BLaER1 (cell line): ENCODE results near the gene SLC43A3.

Experiments used
- H3K27ac ChIP-seq: shearing (Covaris generic); formaldehyde crosslinking; 2 replicates; pipeline ENCODE4 v1.8.1; 2022
- H3K27me3 ChIP-seq: shearing (Covaris generic); formaldehyde crosslinking; 2 replicates; pipeline ENCODE4 v1.8.1; 2022
- H3K36me3 ChIP-seq: shearing (Covaris generic); formaldehyde crosslinking; 2 replicates; pipeline ENCODE4 v1.8.1; 2022
- H3K4me1 ChIP-seq: shearing (Covaris generic); formaldehyde crosslinking; 2 replicates; pipeline ENCODE4 v1.8.1; 2022
- H3K4me2 ChIP-seq: shearing (Covaris generic); formaldehyde crosslinking; 2 replicates; pipeline ENCODE4 v1.8.1; 2022
- H3K4me3 ChIP-seq: shearing (Covaris generic); formaldehyde crosslinking; 2 replicates; pipeline ENCODE4 v1.8.1; 2022
- H3K9ac ChIP-seq: shearing (Covaris generic); formaldehyde crosslinking; 2 replicates; pipeline ENCODE4 v1.8.1; 2022
- H3K9me3 ChIP-seq: shearing (Covaris generic); formaldehyde crosslinking; 2 replicates; pipeline ENCODE4 v1.8.1; 2022
- H4K20me1 ChIP-seq: shearing (Covaris generic); formaldehyde crosslinking; 2 replicates; pipeline ENCODE4 v1.8.1; 2022
- Cebpa-rat ChIP-seq: shearing (Covaris generic); IDR thresholded peaks from 2 replicates; pipeline ENCODE4 v1.8.1; 2022

SLC43A3 gene

DNA sequence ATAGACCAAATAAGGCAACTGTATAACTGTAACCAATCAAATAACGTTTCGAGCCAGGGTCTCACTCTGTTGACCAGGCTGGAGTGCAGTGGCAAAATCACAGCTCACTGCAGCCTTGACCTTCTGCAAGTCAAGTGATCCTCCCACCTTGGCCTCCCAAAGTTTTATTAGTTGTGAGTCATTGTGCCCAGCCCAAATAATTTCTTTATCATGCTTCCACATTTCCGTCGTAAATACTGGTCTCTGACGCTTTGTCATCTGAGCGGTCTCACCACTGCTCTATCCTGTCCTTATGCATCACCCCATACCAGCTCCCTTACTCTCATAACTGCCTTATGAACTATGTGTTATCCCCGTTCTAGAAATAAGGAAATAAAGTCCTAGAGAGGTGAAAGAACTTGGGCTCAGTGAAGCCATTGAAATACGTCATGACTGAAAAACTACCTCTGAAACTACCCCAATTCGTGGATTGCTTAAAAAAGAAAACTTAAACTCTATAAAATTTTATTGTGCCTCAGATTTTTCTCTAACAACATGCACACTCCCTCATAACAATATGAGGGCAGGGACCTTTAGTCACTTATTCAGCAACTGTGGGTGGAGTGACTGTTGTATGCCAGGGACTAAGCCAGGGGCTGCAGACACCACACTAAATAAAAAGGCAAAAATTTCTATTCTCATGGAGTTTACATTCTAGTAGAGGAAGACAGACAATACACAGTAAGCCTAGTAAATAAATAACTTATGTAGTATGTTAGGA is 17.6 kb upstream of the SLC43A3 start:
- TF ChIP-seq Cebpa-rat = no peak
- no peak overlapping the region for H3K27ac ChIP-seq
- no peak overlapping the region for H3K4me3 ChIP-seq
- no peaks in the 10 kb centered on the region for H3K9me3 ChIP-seq
- no peaks in the 10 kb centered on the region for H3K36me3 ChIP-seq
- H3K4me1 ChIP-seq = no peaks in the 10 kb centered on the region
- H3K9ac ChIP-seq = no peak overlapping the region
- H4K20me1 ChIP-seq = no peaks in the 10 kb centered on the region
- no peaks in the 10 kb centered on the region for H3K27me3 ChIP-seq
- H3K4me2 ChIP-seq = no peak overlapping the region

DNA sequence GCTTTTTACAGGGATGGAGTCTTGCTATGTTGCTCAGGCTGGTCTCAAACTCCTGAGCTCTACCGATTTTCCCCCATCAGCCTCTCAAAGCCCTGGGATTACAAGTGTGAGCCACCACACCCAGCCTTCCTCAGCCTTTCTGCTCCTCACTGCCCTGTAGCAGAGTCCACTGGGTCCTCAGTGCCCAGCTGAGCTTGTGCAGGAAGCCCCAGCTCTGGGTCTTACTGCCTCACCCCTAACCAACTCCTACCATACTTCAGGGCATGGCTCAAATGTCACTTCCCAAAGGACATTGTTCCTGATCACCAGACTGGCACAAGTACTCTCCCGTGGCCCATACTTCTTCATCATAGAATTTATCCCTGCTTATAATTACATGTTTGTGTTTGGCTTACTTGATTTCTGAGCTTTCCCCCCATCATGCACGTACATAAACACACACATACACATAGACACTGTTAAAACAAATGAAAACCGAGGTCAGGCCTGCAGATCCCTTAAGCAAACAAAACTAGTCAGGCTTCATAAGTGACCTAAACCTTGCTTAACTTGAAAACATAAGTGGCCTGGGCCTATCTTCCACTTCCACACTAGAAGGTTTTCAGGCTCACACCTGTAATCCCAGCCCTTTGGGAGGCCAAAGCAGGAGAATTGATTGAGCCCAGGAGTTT is 14.0 kb upstream of the SLC43A3 start:
- no peak for TF ChIP-seq Cebpa-rat
- no peak overlapping the region for H3K9ac ChIP-seq
- H3K27me3 ChIP-seq = no peaks in the 10 kb centered on the region
- H4K20me1 ChIP-seq = no peaks in the 10 kb centered on the region
- no peaks in the 10 kb centered on the region for H3K9me3 ChIP-seq
- H3K4me3 ChIP-seq = no peak overlapping the region
- H3K36me3 ChIP-seq = no peaks in the 10 kb centered on the region
- no peak overlapping the region for H3K4me2 ChIP-seq
- H3K4me1 ChIP-seq = no peaks in the 10 kb centered on the region
- no peak overlapping the region for H3K27ac ChIP-seq

DNA sequence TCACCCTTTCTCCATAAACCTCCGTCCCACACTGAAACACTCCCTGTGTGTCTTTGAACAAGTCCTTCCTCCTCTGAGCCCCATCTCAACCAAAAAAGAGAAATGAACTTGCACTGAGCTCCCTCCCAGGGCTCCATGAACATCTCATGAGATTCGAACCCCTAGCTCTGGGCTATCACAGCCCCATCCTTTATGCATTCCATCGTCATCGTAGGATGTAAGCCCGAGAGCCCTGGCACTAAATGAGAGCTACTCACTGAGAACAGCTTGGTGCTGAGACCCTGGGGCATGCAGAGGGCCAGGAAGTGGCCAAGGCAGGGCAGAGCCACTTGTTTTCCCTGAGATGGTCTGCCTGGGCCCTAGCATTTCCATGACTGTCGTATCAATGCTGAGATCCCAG is 12.9 kb upstream of the SLC43A3 start:
- Histone ChIP-seq H4K20me1 (no peaks in the 10 kb centered on the region), H3K4me3 (no peak overlapping the region), H3K27me3 (no peaks in the 10 kb centered on the region), H3K36me3 (no peaks in the 10 kb centered on the region), H3K9ac (no peak overlapping the region), H3K4me2 (no peak overlapping the region), H3K4me1 (no peaks in the 10 kb centered on the region), H3K27ac (no peak overlapping the region), H3K9me3 (no peaks in the 10 kb centered on the region)
- TF ChIP-seq Cebpa-rat = no peak

DNA sequence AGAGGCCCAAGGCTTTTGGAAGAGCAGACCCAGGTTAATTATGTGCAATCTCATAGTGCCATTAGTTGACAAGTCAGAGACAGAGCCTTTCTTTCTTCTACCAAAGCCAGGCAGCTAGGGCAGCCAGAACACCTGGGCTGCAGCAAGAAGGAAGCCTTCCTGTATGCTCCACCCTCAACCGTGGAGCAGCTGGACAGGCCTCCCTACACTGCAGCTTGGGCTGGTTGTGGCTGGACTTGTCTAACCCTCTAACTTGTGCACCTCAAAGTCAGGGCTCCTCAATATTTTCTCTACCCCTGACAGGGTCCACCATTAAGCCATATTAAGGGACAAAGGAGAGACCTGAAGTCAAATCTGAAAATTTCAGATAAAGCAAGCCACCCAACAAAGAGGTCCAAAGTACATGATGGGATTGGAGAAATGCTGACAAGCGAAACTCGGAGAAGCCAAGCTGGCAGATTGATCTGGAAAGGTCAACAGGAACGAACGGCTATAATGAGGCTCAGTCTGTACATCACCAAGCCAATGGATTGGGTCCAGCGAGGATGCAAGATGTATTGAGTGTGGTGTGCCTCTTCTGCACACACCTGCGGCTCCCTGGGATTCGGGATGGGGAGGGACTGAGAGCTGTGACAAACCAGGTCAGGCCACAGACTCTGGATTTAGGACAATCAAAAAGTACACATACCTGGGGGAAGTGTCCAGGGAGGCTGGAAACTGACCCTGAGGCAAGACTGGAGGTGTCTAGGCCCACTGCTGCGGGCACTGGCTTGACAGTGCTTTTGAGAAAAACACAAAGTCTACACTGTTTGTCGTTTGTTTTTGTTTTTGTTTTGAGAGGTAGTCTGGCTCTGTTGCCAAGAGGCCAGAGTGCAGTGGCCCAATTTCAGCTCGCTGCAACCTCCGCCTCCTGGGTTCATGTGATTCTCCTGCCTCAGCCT is 11.7 kb upstream of the SLC43A3 start:
- Histone ChIP-seq H3K27ac (no peak overlapping the region), H3K36me3 (no peaks in the 10 kb centered on the region), H3K4me2 (no peak overlapping the region), H4K20me1 (no peaks in the 10 kb centered on the region), H3K4me1 (no peaks in the 10 kb centered on the region), H3K27me3 (no peaks in the 10 kb centered on the region), H3K4me3 (no peak overlapping the region), H3K9me3 (no peaks in the 10 kb centered on the region), H3K9ac (no peak overlapping the region)
- TF ChIP-seq Cebpa-rat = no peak

DNA sequence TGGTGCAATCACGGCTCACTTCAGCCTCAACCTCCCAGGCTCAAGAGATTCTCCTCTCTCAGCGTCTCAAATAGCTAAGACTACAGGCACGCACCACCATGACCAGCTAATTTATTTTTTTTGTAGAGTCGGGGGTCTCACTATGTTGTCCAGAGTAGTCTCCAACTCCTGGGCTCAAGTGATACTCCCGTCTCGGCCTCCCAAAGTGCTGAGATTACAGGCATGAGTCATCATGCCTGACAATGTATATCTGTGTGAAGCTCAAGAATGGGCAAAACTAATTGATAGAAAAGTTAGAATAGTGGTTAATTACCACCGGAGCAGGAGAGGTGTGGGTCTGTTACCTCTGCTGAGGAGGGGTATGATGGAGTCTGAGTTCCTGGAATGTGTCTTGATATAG is 9.1 kb upstream of the SLC43A3 start:
- peaks cover 13% of the 10 kb centered on the region for H3K4me1 ChIP-seq
- no peaks in the 10 kb centered on the region for H3K9me3 ChIP-seq
- H3K4me3 ChIP-seq = no peak overlapping the region
- no peak overlapping the region for H3K4me2 ChIP-seq
- H3K36me3 ChIP-seq = no peaks in the 10 kb centered on the region
- no peaks in the 10 kb centered on the region for H3K27me3 ChIP-seq
- H3K27ac ChIP-seq = no peak overlapping the region
- H4K20me1 ChIP-seq = no peaks in the 10 kb centered on the region
- no peak for TF ChIP-seq Cebpa-rat
- no peak overlapping the region for H3K9ac ChIP-seq

DNA sequence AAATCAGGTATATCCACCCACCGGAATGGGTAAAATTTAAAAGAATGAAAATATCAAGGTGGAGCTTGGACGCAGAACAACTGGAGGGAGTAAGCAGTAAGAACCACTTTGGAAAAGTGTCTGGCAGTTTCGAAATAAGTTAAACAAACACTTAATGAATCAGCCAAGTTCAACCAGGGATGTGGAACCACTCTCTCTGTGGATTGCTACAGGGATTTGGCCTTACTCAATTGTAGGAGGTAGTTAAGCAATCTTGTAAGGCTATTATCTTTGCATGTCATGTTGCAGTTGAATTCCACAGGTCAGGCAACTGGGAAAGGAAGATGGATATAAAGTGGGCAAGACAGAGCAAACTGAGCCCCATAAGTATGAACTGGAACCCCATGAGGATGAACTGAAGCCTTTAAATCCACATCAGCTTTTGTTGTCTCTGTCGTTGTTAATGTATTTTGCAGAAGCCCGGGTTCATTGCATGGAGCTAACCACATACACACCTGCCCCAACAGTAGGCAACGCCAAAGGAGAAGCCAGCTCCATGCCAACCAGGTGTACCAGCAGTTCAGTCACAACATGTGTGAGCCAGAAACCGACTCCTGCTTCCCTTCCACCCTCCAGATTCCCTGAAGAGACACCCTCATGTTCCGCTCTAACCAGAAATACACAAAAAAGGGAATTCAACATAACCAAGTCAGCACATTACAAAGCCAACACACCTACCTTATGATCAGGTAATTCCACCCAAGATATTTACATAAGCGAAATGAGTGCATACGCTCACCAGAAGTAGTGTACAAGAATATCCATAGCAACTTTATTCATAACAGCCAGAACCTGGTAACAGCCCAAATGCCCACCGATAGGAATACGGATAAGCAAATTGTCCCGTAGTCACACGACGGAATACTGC is 8.0 kb upstream of the SLC43A3 start:
- Histone ChIP-seq H3K27me3 (no peaks in the 10 kb centered on the region), H3K9ac (no peak overlapping the region), H4K20me1 (no peaks in the 10 kb centered on the region), H3K36me3 (no peaks in the 10 kb centered on the region), H3K4me3 (no peak overlapping the region), H3K4me2 (no peak overlapping the region), H3K9me3 (no peaks in the 10 kb centered on the region), H3K4me1 (peaks cover 13% of the 10 kb centered on the region), H3K27ac (no peak overlapping the region)
- TF ChIP-seq Cebpa-rat = no peak

DNA sequence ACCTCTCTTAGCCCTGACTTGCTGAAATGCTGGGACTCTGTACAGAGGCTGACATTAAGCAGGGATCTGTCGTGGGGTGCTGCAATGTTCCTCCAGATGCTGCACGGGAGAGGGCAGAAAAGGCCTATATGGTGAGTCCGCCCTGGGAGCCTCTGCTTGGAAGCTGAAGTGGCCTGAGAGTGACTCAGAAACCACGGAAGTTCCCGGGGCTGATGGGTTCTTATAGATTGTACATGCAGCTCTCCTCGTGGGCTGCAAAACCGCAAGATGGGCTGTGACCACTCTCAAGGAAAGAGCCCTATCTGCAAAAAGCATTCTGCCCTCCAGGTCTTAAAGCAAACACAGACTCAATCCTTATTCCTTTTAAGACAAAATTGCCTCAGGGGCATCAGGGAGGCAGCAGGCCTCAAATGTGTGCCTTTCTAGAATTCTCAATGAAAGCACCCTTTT is 5.8 kb upstream of the SLC43A3 start:
- Histone ChIP-seq H3K36me3 (no peaks in the 10 kb centered on the region), H3K9ac (no peak overlapping the region; the same call in 1 of the 2 replicates), H3K4me2 (peak overlapping the region; percentile 40), H3K9me3 (no peaks in the 10 kb centered on the region), H3K27me3 (no peaks in the 10 kb centered on the region), H3K4me3 (no peak overlapping the region), H4K20me1 (no peaks in the 10 kb centered on the region), H3K4me1 (peaks cover 17% of the 10 kb centered on the region), H3K27ac (peak overlapping the region; percentile 49; the same call in 1 of the 2 replicates)
- no peak for TF ChIP-seq Cebpa-rat

DNA sequence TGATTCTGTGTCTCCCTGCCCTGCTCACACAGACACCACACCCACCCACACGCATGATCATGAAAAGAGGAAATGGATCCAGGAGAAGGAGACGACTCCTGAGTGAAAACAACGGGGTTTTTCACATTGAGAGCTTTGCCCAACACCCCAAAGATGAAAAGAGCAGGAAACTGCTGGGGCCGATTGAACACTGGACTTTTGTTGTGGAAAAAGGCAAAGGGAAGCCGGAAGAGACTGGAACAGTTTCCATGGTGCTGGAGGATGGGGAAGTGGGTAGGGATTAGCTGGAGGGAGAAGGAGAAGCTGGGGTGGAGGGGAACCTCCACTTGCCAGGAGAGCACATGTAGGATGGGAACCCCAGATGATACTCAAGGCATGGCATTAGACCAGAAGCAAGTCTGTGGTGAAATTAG is 5.2 kb upstream of the SLC43A3 start:
- no peak for TF ChIP-seq Cebpa-rat
- Histone ChIP-seq H3K4me3 (no peak overlapping the region), H3K36me3 (no peaks in the 10 kb centered on the region), H4K20me1 (no peaks in the 10 kb centered on the region), H3K27me3 (no peaks in the 10 kb centered on the region), H3K9ac (no peak overlapping the region; the same call in 1 of the 2 replicates), H3K27ac (0 out of 2 replicates have a peak overlapping the region, but pooled peaks have one; percentile 49), H3K9me3 (no peaks in the 10 kb centered on the region), H3K4me2 (peak overlapping the region; percentile 40), H3K4me1 (peaks cover 23% of the 10 kb centered on the region)

DNA sequence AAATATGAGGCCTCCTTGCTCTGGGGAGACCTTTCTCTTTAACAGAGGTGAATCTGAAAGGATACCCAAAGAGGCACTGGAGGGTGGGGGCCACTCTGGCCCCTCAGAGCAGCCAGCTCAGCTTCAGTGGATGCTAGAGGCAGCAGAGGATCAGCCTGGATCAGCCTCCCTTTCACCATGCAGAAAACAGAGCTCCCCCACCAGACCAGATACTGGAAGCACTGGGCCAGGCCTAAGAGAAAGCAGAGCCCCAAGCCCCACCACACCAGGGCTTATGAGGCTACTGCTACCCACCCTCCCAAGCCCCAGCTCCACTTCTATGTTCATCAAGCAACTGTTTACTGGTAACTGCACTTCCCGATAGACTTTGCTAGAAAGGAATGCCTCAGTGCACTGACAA is 4.0 kb upstream of the SLC43A3 start:
- no peak for TF ChIP-seq Cebpa-rat
- no peak overlapping the region for H3K4me2 ChIP-seq

More for the DNA sequence above, 4.0 kb upstream of the SLC43A3 start:
- no peak overlapping the region for H3K27ac ChIP-seq
- peaks cover 28% of the 10 kb centered on the region for H3K4me1 ChIP-seq
- peaks cover 2% of the 10 kb centered on the region; the same call in 1 of the 2 replicates for H3K36me3 ChIP-seq
- H3K9ac ChIP-seq = no peak overlapping the region
- H3K27me3 ChIP-seq = no peaks in the 10 kb centered on the region
- no peaks in the 10 kb centered on the region for H4K20me1 ChIP-seq
- H3K9me3 ChIP-seq = no peaks in the 10 kb centered on the region
- no peak overlapping the region for H3K4me3 ChIP-seq
